Tibial nerve (tissue), 4 donors: Measurements from ENCODE around the gene CSF2. TPM values are rescaled to one million over a fixed set of nuclear protein-coding genes. Genes with fewer than 3 reads are reported as not detected.

Source experiments
- small RNA-seq: library from RNA; depleted of rRNA; stranded (forward); fragments of <200 nt; gene quantifications from one replicate; pipeline ENCODE3, GENCODE V24; 2016
- total RNA-seq, 4 donors: library from RNA; depleted of rRNA; stranded (reverse); fragments of >200 nt; gene quantifications; one replicate each; pipeline ENCODE4 v1.1.0, GENCODE V29; 2016

Gene CSF2
- total RNA-seq, 4 donors from 2014 or later = not detected

Small RNA genes lying within 50 kb of the gene (small RNA-seq; reads per million reads assigned to genes)
- not detected for gene RF00285

Other genes with a start within 250 kb of the CSF2 start
- gene MEIKIN, start 128.1 kb upstream of the CSF2 start, total RNA-seq = not detected
- gene ACSL6, start 62.1 kb upstream of the CSF2 start, total RNA-seq = 1 to 10 TPM in 1 of 4 donors, under 1 TPM in 3; 0.22 to 3.3 (median 0.81) TPM
- not detected for gene IL3, start 13.1 kb upstream of the CSF2 start, total RNA-seq
- gene P4HA2, start 154.1 kb downstream of the CSF2 start, total RNA-seq = 10 to 100 TPM; 15.9 to 26.9 (median 22.8) TPM
- 10 to 100 TPM; 32.4 to 90.9 (median 50.8) TPM for gene PDLIM4, start 183.9 kb downstream of the CSF2 start, total RNA-seq
- gene SLC22A4, start 220.6 kb downstream of the CSF2 start, total RNA-seq = 1 to 10 TPM; 1.9 to 4.2 (median 2.5) TPM